ENCODE measurements around the gene CCND2.

GRCh38 chr12:4296751-4297150 lies 23.2 kb downstream of the CCND2 start:
- TF ChIP-seq CTCF (conservative IDR thresholded peaks at IDR 0.05) (no peak), EZH2 (IDR thresholded peaks at IDR 0.05; ENCODE audit: low read depth) (no peak)
